H1 (cell line): ENCODE results near the gene ANXA7. TPM values are rescaled to one million over a fixed set of nuclear protein-coding genes. Genes with fewer than 3 reads are reported as not detected.

Experiments used
- CTCF ChIA-PET: fragments of 300-600 bp; sonication (Branson Sonifier 250); formaldehyde crosslinking; loops from one replicate; lab custom pipeline; 2021; ENCODE audit not compliant: partially characterized antibody; lab: Charles Lee
- POLR2A ChIA-PET: fragments of 300-600 bp; sonication (Branson Sonifier 250); formaldehyde crosslinking; loops from one replicate; lab custom pipeline; 2021; ENCODE audit warnings: inconsistent platforms; ENCODE audit not compliant: partially characterized antibody; lab: Charles Lee
- DNase-seq, 2 experiments: peaks; one replicate each; pipeline versions ENCODE4 v3.0.0 to v3.0.0-alpha.2; 2010 to 2022; ENCODE audit warnings: low spot score in 2 of 2, low read depth in 1 of 2, mixed read lengths in 1 of 2
- FAIRE-seq: peaks from 2 replicates; lab custom pipeline; 2011; peaks lifted over from hg19 to GRCh38; lab: Jason Lieb, UNC
- H2AFZ ChIP-seq: 2 replicates; pipeline ENCODE4 v1.8.1; 2012; ENCODE audit warnings: low read length, inconsistent platforms
- H2AK5ac ChIP-seq: 2 replicates; pipeline ENCODE4 v1.6.1; 2013; ENCODE audit warnings: low read depth, low read length
- H2BK120ac ChIP-seq: replicated peaks from 2 replicates; pipeline ENCODE3; 2013; ENCODE audit warnings: low read depth, low read length, inconsistent platforms
- H2BK12ac ChIP-seq: 2 replicates; pipeline ENCODE4 v1.6.1; 2013; ENCODE audit warnings: low read depth, low read length
- H2BK15ac ChIP-seq: 2 replicates; pipeline ENCODE4 v1.6.1; 2013; ENCODE audit warnings: low read length
- H2BK20ac ChIP-seq: 2 replicates; pipeline ENCODE4 v1.6.1; 2013; ENCODE audit warnings: low read length
- H2BK5ac ChIP-seq: 2 replicates; pipeline ENCODE4 v1.6.1; 2013; ENCODE audit warnings: low read depth, low read length
- H3K14ac ChIP-seq: 2 replicates; pipeline ENCODE4 v1.6.1; 2013; ENCODE audit warnings: inconsistent platforms; ENCODE audit not compliant: insufficient read length
- H3K18ac ChIP-seq: 2 replicates; pipeline ENCODE4 v1.6.1; 2013; ENCODE audit warnings: low read length; ENCODE audit errors: extremely low read depth
- H3K23ac ChIP-seq: 2 replicates; pipeline ENCODE4 v1.6.1; 2013; ENCODE audit warnings: inconsistent platforms; ENCODE audit not compliant: insufficient read length
- H3K23me2 ChIP-seq: 2 replicates; pipeline ENCODE4 v1.6.1; 2013; ENCODE audit warnings: low read depth, low read length
- H3K27ac ChIP-seq: 2 replicates; pipeline ENCODE4 v1.6.1; 2011; ENCODE audit warnings: low read depth, low read length, inconsistent platforms
- H3K27me3 ChIP-seq, 4 experiments: replicated peaks in 1 of 4; 1 replicate in 1 of 4; 2 replicates in 3 of 4; pipeline versions ENCODE4 v1.6.1 to v1.8.1; 2011 to 2013; ENCODE audit warnings: low read length in 3 of 4, mild to moderate bottlenecking in 3 of 4, inconsistent platforms in 2 of 4, mixed read lengths in 2 of 4, moderate library complexity in 1 of 4; ENCODE audit not compliant: control insufficient read depth in 3 of 4, insufficient read depth in 3 of 4; ENCODE audit errors: extremely low read depth in 1 of 4
- H3K36me3 ChIP-seq, 4 experiments: 2 replicates each; pipeline versions ENCODE4 v1.6.1 to v1.8.1; 2011 to 2013; ENCODE audit warnings: mild to moderate bottlenecking in 4 of 4, low read length in 3 of 4, moderate library complexity in 2 of 4, control low read depth in 1 of 4, inconsistent platforms in 1 of 4; ENCODE audit not compliant: insufficient read depth in 4 of 4, control insufficient read depth in 2 of 4
- H3K4ac ChIP-seq: replicated peaks from 2 replicates; pipeline ENCODE3; 2013; ENCODE audit warnings: low read length, low read depth, mixed read lengths, inconsistent platforms; ENCODE audit not compliant: insufficient read length
- H3K4me1 ChIP-seq, 4 experiments: replicated peaks in 1 of 4; 1 replicate in 1 of 4; 2 replicates in 3 of 4; pipeline versions ENCODE4 v1.6.1 to v1.8.1; 2011 to 2013; ENCODE audit warnings: low read length in 3 of 4, inconsistent platforms in 2 of 4, mixed read lengths in 1 of 4; ENCODE audit not compliant: insufficient read depth in 4 of 4, control insufficient read depth in 3 of 4
- H3K4me2 ChIP-seq, 2 experiments: 2 replicates each; pipeline versions ENCODE4 v1.6.1 to v1.8.1; 2011 to 2013; ENCODE audit warnings: low read depth in 2 of 2, low read length in 2 of 2, control low read depth in 1 of 2, inconsistent platforms in 1 of 2, mild to moderate bottlenecking in 1 of 2; ENCODE audit not compliant: insufficient read depth in 1 of 2
- H3K4me3 ChIP-seq, 4 experiments: fragments of 200-600, 300-600 bp in 1 of 4; sonication (generic), shearing (Covaris generic), sonication (Bioruptor Twin) in 1 of 4; 2 replicates each; pipeline versions ENCODE4 v1.5.1 to v1.8.1; 2011 to 2016; ENCODE audit warnings: low read length in 4 of 4, low read depth in 3 of 4, control low read depth in 2 of 4, inconsistent platforms in 2 of 4, mild to moderate bottlenecking in 2 of 4, mixed read lengths in 1 of 4, moderate library complexity in 1 of 4; ENCODE audit not compliant: insufficient read depth in 2 of 4; ENCODE audit errors: extremely low read depth in 1 of 4
- H3K56ac ChIP-seq: replicated peaks from 2 replicates; pipeline ENCODE3; 2013; ENCODE audit warnings: low read depth, mild to moderate bottlenecking, mixed read lengths, low read length, inconsistent platforms; ENCODE audit not compliant: insufficient read length
- H3K79me1 ChIP-seq: 2 replicates; pipeline ENCODE4 v1.6.1; 2013; ENCODE audit warnings: low read depth, low read length, control low read depth
- H3K79me2 ChIP-seq, 2 experiments: 2 replicates each; pipeline versions ENCODE4 v1.6.1 to v1.8.1; 2012 to 2013; ENCODE audit warnings: low read length in 2 of 2, mild to moderate bottlenecking in 2 of 2, inconsistent platforms in 1 of 2; ENCODE audit not compliant: insufficient read depth in 2 of 2, control insufficient read depth in 1 of 2
- H3K9ac ChIP-seq, 4 experiments: replicated peaks in 1 of 4; 1 replicate in 1 of 4; 2 replicates in 3 of 4; pipeline versions ENCODE4 v1.6.1 to v1.8.1; 2011 to 2013; ENCODE audit warnings: low read depth in 3 of 4, low read length in 3 of 4, control low read depth in 2 of 4, mild to moderate bottlenecking in 2 of 4, moderate library complexity in 2 of 4, inconsistent platforms in 1 of 4; ENCODE audit errors: extremely low read depth in 1 of 4
- H3K9me3 ChIP-seq, 2 experiments: 2 replicates each; pipeline versions ENCODE4 v1.6.1 to v1.8.1; 2012 to 2013; ENCODE audit warnings: mild to moderate bottlenecking in 2 of 2, moderate library complexity in 2 of 2, control low read depth in 1 of 2, inconsistent platforms in 1 of 2, low read depth in 1 of 2, low read length in 1 of 2, mixed read lengths in 1 of 2; ENCODE audit not compliant: insufficient read depth in 2 of 2
- H4K20me1 ChIP-seq, 2 experiments: replicated peaks in 1 of 2; 2 replicates each; pipeline versions ENCODE3 to v1.8.1; 2011 to 2013; ENCODE audit warnings: inconsistent platforms in 2 of 2, low read length in 2 of 2, mild to moderate bottlenecking in 1 of 2; ENCODE audit not compliant: insufficient read depth in 2 of 2, control insufficient read depth in 1 of 2
- H4K5ac ChIP-seq: 2 replicates; pipeline ENCODE4 v1.6.1; 2013; ENCODE audit warnings: low read length, low read depth, mixed read lengths, inconsistent platforms; ENCODE audit not compliant: insufficient read length
- H4K8ac ChIP-seq: 2 replicates; pipeline ENCODE4 v1.8.0; 2013; ENCODE audit warnings: mild to moderate bottlenecking, moderate library complexity, low read length, inconsistent platforms; ENCODE audit not compliant: insufficient read depth; ENCODE audit errors: extremely low read depth
- H4K91ac ChIP-seq: replicated peaks from 2 replicates; pipeline ENCODE3; 2013; ENCODE audit warnings: low read length, mixed read lengths, inconsistent platforms; ENCODE audit not compliant: insufficient read length
- ASH2L ChIP-seq: fragments of 200-600, 300-600 bp; sonication (generic); IDR thresholded peaks from one replicate; pipeline ENCODE4 v1.7.1; 2017; ENCODE audit warnings: low read length
- BRCA1 ChIP-seq: IDR thresholded peaks from 2 replicates; pipeline ENCODE4 v1.6.1; 2012; ENCODE audit warnings: low read depth, low read length, improper control_type of control experiment
- CTBP2 ChIP-seq: IDR thresholded peaks from 2 replicates; pipeline ENCODE4 v1.7.0; 2011; ENCODE audit warnings: borderline replicate concordance, mild to moderate bottlenecking, moderate library complexity, mixed read lengths, low read length; ENCODE audit not compliant: insufficient read depth, insufficient read length
- EZH2 ChIP-seq: fragments of 200-600 bp; sonication (generic); IDR thresholded peaks from 2 replicates; pipeline ENCODE4 v1.7.1; 2012; ENCODE audit warnings: low read depth, mild to moderate bottlenecking, moderate library complexity, low read length, inconsistent platforms; ENCODE audit not compliant: severe bottlenecking
- GTF2F1 ChIP-seq: IDR thresholded peaks from 2 replicates; pipeline ENCODE4 v1.6.1; 2012; ENCODE audit warnings: low read depth, low read length, improper control_type of control experiment, borderline replicate concordance
- HDAC6 ChIP-seq: IDR thresholded peaks from one replicate; pipeline ENCODE4 v1.7.1; 2012; ENCODE audit warnings: low read depth, mild to moderate bottlenecking, inconsistent platforms, low read length, moderate library complexity
- KDM1A ChIP-seq: fragments of 200-600, 300-600 bp; sonication (generic); IDR thresholded peaks from 2 replicates; pipeline ENCODE4 v1.7.1; 2016; ENCODE audit warnings: mild to moderate bottlenecking, low read length, borderline replicate concordance
- KDM5A ChIP-seq: fragments of 200-600 bp; IDR thresholded peaks from 2 replicates; pipeline ENCODE4 v1.7.1; 2012; ENCODE audit warnings: mild to moderate bottlenecking, low read length, inconsistent platforms, mixed read lengths
- NANOG ChIP-seq: IDR thresholded peaks from 2 replicates; pipeline ENCODE4 v1.6.1; 2011; ENCODE audit warnings: low read length, low read depth, mild to moderate bottlenecking, inconsistent platforms; ENCODE audit not compliant: insufficient read depth, poor library complexity, severe bottlenecking
- NRF1 ChIP-seq: IDR thresholded peaks from 2 replicates; pipeline ENCODE4 v1.6.1; 2011; ENCODE audit warnings: mild to moderate bottlenecking, low read depth, low read length, improper control_type of control experiment
- RBBP5 ChIP-seq: IDR thresholded peaks from 2 replicates; pipeline ENCODE4 v1.7.1; 2012; ENCODE audit warnings: low read depth, mild to moderate bottlenecking, inconsistent platforms, low read length, moderate library complexity, borderline replicate concordance
- RXRA ChIP-seq: IDR thresholded peaks from 2 replicates; pipeline ENCODE4 v1.6.1; 2011; ENCODE audit warnings: low read depth, mild to moderate bottlenecking, low read length, moderate library complexity; ENCODE audit not compliant: insufficient read depth
- SP4 ChIP-seq: IDR thresholded peaks from 2 replicates; pipeline ENCODE4 v1.6.1; 2012; ENCODE audit warnings: low read length, inconsistent platforms
- WGBS, 2 experiments: shearing (Covaris generic) in 1 of 2; methylation state at CpG; one replicate each; pipeline versions ENCODE4 v1.1.6 to v1.1.7; 2013 to 2015; ENCODE audit warnings: low lambda C conversion rate in 2 of 2, mixed read lengths in 2 of 2, inconsistent platforms in 1 of 2, low coverage in 1 of 2, missing lambda C conversion rate in 1 of 2; ENCODE audit not compliant: insufficient replicate concordance in 2 of 2, insufficient coverage in 1 of 2, insufficient read length in 1 of 2; ENCODE audit errors: extremely low coverage in 1 of 2, missing lambda C conversion rate in 1 of 2; 5-methylcytosine and 5-hydroxymethylcytosine counted together
- polyA plus RNA-seq, 7 experiments: library from polyadenylated mRNA; depleted of rRNA in 3 of 7; stranded (reverse) in 5 of 7; unstranded in 2 of 7; fragments of >200 nt in 5 of 7; fragments of 200-250 nt in 2 of 7; gene quantifications; 1 replicate in 5 of 7; 2 replicates in 1 of 7; 4 replicates in 1 of 7; pipeline versions ENCODE4 v1.2.1 to v1.2.3, GENCODE V29; 2011 to 2013; ENCODE audit warnings: missing spikeins in 2 of 7, mixed read lengths in 2 of 7
- total RNA-seq: library from RNA; stranded (reverse); fragmentation: NEBNext Ultra II Directional; extraction: Animal tissue kit (Norgen Biotek cat#: 25700); gene quantifications from 2 replicates; pipeline ENCODE4 v1.2.1, GENCODE V29; 2021
- TF ChIP-seq, protein P1 (sequence below): IDR thresholded peaks from 2 replicates; pipeline ENCODE4 v1.6.1; 2011; ENCODE audit warnings: low read depth, mild to moderate bottlenecking, low read length; ENCODE audit not compliant: insufficient read depth

The ANXA7 gene
- total and polyA plus RNA-seq, 2 of the 8 experiments (the other 6 are each of a cell fraction or from before 2014, with no cell fraction given): 37.1 to 63.6 TPM

DNA sequence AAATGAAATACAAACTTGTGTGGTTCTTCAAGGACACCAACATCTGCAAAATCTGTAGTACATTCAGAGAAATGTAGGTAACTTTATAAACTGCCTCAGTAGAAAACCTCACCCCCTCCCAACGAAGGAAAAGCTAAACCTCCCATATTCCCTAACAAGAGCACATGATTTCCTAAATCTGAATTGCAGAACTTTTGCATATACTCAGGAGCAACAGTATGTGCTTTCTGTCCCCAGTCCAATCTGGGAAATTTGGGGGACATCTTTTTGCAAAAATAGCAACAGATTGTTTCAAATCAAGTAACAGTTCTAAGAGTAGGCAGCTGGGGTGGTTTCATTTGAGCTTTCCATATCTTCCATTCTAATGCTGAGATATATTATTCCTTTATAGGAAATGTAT, 35.3 kb upstream of the ANXA7 start:
- H3K4me1 ChIP-seq: no peaks in the 10 kb centered on the region
- no peak overlapping the region for H4K91ac ChIP-seq
- H3K4ac ChIP-seq: no peak overlapping the region
- no peak overlapping the region for H3K4me2 ChIP-seq
- no peaks in the 10 kb centered on the region for H3K27me3 ChIP-seq
- no peak for DNase-seq
- H3K36me3 ChIP-seq: peaks cover 0 to 27% (median 0%) of the 10 kb centered on the region in 4 experiments; a peak in 2 of 8 replicates
- no peak overlapping the region for H4K5ac ChIP-seq
- H3K27ac ChIP-seq: no peak overlapping the region
- H2BK5ac ChIP-seq: no peak overlapping the region
- no peak overlapping the region for H2BK15ac ChIP-seq
- H3K4me3 ChIP-seq: no peak overlapping the region
- no peak overlapping the region for H3K18ac ChIP-seq
- H2AK5ac ChIP-seq: no peak overlapping the region
- no peak overlapping the region for H3K14ac ChIP-seq
- H2BK12ac ChIP-seq: no peak overlapping the region
- H2BK20ac ChIP-seq: no peak overlapping the region
- no peaks in the 10 kb centered on the region for H3K79me2 ChIP-seq
- H3K9ac ChIP-seq: no peak overlapping the region
- ChIA-PET CTCF (no interaction called here), POLR2A (interaction anchor here (1.1 kb wide), 1 partner anchor 53 kb away, joined by 4 read pairs; no protein-coding TSS in a partner anchor)
- no peak overlapping the region for H2BK120ac ChIP-seq
- H3K79me1 ChIP-seq: no peaks in the 10 kb centered on the region
- no peaks in the 10 kb centered on the region for H3K23me2 ChIP-seq
- H4K8ac ChIP-seq: no peak overlapping the region
- WGBS, 2 experiments: 86% methylated on average over 1 of the region's 1 CpG; no CpG with 5 or more reads in 1 of the 2 experiments
- H3K23ac ChIP-seq: no peak overlapping the region
- H3K9me3 ChIP-seq: no peaks in the 10 kb centered on the region
- H3K56ac ChIP-seq: no peak overlapping the region
- no peak overlapping the region for H2AFZ ChIP-seq
- peaks cover 0 to 3% of the 10 kb centered on the region in 2 experiments for H4K20me1 ChIP-seq
- FAIRE-seq: no peak
- TF ChIP-seq KDM5A (no peak), EZH2 (no peak), KDM1A (no peak), NANOG (no peak), RXRA (no peak), NRF1 (no peak), RBBP5 (no peak), CTBP2 (no peak), BRCA1 (no peak), SP4 (no peak), ASH2L (no peak), GTF2F1 (no peak), HDAC6 (no peak)
- TF ChIP-seq, protein P1, sequence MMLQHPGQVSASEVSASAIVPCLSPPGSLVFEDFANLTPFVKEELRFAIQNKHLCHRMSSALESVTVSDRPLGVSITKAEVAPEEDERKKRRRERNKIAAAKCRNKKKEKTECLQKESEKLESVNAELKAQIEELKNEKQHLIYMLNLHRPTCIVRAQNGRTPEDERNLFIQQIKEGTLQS: no peak
